CD4-positive, alpha-beta T cell (primary cell): Measurements from ENCODE around the gene CXCR6. TPM values are rescaled to one million over a fixed set of nuclear protein-coding genes. Genes with fewer than 3 reads are reported as not detected.

Experiments
- ATAC-seq: fragments of 200-7000 bp; cut with Tn5 transposase; one replicate; pipeline ENCODE4 v1.10.0; 2022; ENCODE audit warnings: mild to moderate bottlenecking; ENCODE audit not compliant: poor library complexity
- CTCF ChIA-PET: fragments of 350-600 bp; sonication (Branson Sonifier 250); formaldehyde crosslinking; loops from one replicate; lab custom pipeline; 2021; ENCODE audit warnings: antibody characterized with exemption, inconsistent platforms; lab: Charles Lee
- POLR2A ChIA-PET: fragments of 350-600 bp; sonication (Branson Sonifier 250); formaldehyde crosslinking; loops from one replicate; lab custom pipeline; 2021; ENCODE audit warnings: antibody characterized with exemption, inconsistent platforms; lab: Charles Lee
- DNase-seq, 14 experiments: peaks; one replicate each; pipeline ENCODE4 v3.0.0-alpha.2; 2013 to 2020; ENCODE audit warnings: mixed read lengths in 2 of 14
- H3K27ac ChIP-seq, 2 donors: one replicate each; pipeline versions ENCODE4 v1.5.1 to v1.7.0; 2013; ENCODE audit warnings: low read length in 2 of 2, low read depth in 1 of 2, mild to moderate bottlenecking in 1 of 2
- H3K27me3 ChIP-seq, 2 experiments: 1 replicate in 1 of 2; 2 replicates in 1 of 2; pipeline versions ENCODE4 v1.6.1 to v1.7.0; 2013; ENCODE audit warnings: low read length in 2 of 2, control low read depth in 1 of 2, mild to moderate bottlenecking in 1 of 2, moderate library complexity in 1 of 2; ENCODE audit not compliant: insufficient read depth in 2 of 2, control insufficient read depth in 1 of 2
- H3K36me3 ChIP-seq: one replicate; pipeline ENCODE4 v1.6.1; 2013; ENCODE audit warnings: low read length, control low read depth; ENCODE audit not compliant: insufficient read depth
- H3K4me1 ChIP-seq: one replicate; pipeline ENCODE4 v1.6.1; 2013; ENCODE audit warnings: low read length, control low read depth; ENCODE audit not compliant: insufficient read depth
- H3K4me3 ChIP-seq: one replicate; pipeline ENCODE4 v1.5.1; 2013; ENCODE audit warnings: mild to moderate bottlenecking, low read length, moderate library complexity
- H3K9me3 ChIP-seq, 2 experiments: 1 replicate in 1 of 2; 2 replicates in 1 of 2; pipeline versions ENCODE4 v1.6.1 to v1.7.0; 2013; ENCODE audit warnings: low read length in 2 of 2, mild to moderate bottlenecking in 2 of 2, control low read depth in 1 of 2, moderate library complexity in 1 of 2; ENCODE audit not compliant: control insufficient read depth in 1 of 2, insufficient read depth in 1 of 2
- H3K27ac Mint-ChIP-seq: one replicate; pipeline ENCODE4 v1.8.0; 2020; ENCODE audit warnings: mixed read lengths
- H3K27me3 Mint-ChIP-seq: one replicate; pipeline ENCODE4 v1.8.0; 2021; ENCODE audit warnings: mixed read lengths
- H3K36me3 Mint-ChIP-seq: one replicate; pipeline ENCODE4 v1.8.0; 2021; ENCODE audit warnings: low read depth, mixed read lengths
- H3K4me1 Mint-ChIP-seq: one replicate; pipeline ENCODE4 v1.8.0; 2021; ENCODE audit warnings: low read depth, mixed read lengths
- H3K4me3 Mint-ChIP-seq: one replicate; pipeline ENCODE4 v1.8.0; 2020; ENCODE audit warnings: mild to moderate bottlenecking, mixed read lengths
- H3K9me3 Mint-ChIP-seq: one replicate; pipeline ENCODE4 v1.8.0; 2020; ENCODE audit warnings: mixed read lengths
- intact Hi-C, 2 experiments: fragments of 100-400 bp; cut with DNase I in 1 of 2; cut with micrococcal nuclease in 1 of 2; formaldehyde crosslinking; loops; one replicate each; pipeline versions ENCODE4 v1.15.1 to v1.9.0; 2023 to 2025; cut with DNase I, micrococcal nuclease
- total RNA-seq, 174 experiments: library from RNA in 2 of 174; stranded (reverse) in 2 of 174; gene quantifications; one replicate each; pipeline ENCODE4 v1.2.3 and lab custom pipeline; 2021 to 2026
- TF ChIP-seq, protein P1 (sequence below): fragments of 200-600 bp; IDR thresholded peaks from one replicate; pipeline ENCODE4 v1.8.0; 2022; ENCODE audit warnings: antibody characterized with exemption, mild to moderate bottlenecking

Gene CXCR6
- total RNA-seq, 2 experiments from 2014 or later: 1.7 to 2.0 TPM

DNA sequence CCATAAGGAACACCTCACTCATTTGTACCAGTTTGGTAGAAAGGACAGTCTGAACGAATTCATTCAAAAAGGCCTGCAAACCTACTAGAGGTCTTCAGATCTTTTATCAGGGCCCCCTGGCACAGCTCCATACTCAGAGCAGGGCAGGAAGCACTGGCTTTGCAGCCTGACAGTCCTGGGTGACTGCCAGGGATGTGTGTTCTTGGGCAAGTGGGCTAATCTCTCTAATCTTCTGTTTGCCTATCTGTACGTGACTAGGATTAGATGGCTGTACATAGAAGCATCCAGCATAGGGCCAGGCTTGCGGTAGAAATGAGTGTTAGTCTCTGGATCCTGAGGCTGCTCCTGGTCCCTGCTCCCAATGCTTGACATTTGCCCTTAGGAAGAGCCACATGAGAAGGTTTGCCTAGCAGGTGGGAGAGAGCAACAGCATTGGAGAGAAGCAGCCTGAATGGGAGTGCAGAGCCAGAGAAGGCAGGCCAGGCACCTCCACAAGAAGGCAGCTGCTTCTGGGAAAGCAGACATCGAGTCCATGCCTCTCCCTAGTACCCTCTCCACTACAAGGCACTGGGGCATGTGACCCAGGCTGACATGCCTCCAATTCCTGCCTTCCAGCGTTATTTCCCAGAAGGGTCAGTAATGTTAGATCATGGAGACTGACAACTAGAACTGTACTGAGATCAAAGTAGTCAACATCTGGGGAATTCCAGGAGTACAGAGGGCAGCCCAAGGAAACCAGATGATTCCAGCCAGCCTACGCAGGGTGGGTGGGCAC, 1.0 kb upstream of the CXCR6 start:
- intact Hi-C loops: loop anchor here (5.0 kb wide), 1 partner anchor 35 kb away; no protein-coding TSS in a partner anchor
- no peak overlapping the region for H3K27ac ChIP-seq
- Mint-ChIP-seq H3K27ac (peak overlapping the region; percentile 28), H3K27me3 (no peaks in the 10 kb centered on the region), H3K4me3 (no peak overlapping the region), H3K36me3 (peaks cover 53% of the 10 kb centered on the region), H3K9me3 (no peaks in the 10 kb centered on the region), H3K4me1 (peaks cover 65% of the 10 kb centered on the region)
- no peaks in the 10 kb centered on the region for H3K9me3 ChIP-seq
- ChIA-PET CTCF (interaction anchor here (1.1 to 1.4 kb wide), 3 partner anchors 13 to 335 kb away, joined by 3 to 5 read pairs (median 3); no protein-coding TSS in a partner anchor), POLR2A (interaction anchor here (1.0 to 3.1 kb wide), 4 partner anchors 52 to 135 kb away, joined by 3 to 14 read pairs (median 10); partner anchors contain the start of gene FYCO1)
- peaks cover 58% of the 10 kb centered on the region for H3K4me1 ChIP-seq
- H3K27me3 ChIP-seq: no peaks in the 10 kb centered on the region
- ATAC-seq (no peak), DNase-seq (no peak)
- TF ChIP-seq, protein P1, sequence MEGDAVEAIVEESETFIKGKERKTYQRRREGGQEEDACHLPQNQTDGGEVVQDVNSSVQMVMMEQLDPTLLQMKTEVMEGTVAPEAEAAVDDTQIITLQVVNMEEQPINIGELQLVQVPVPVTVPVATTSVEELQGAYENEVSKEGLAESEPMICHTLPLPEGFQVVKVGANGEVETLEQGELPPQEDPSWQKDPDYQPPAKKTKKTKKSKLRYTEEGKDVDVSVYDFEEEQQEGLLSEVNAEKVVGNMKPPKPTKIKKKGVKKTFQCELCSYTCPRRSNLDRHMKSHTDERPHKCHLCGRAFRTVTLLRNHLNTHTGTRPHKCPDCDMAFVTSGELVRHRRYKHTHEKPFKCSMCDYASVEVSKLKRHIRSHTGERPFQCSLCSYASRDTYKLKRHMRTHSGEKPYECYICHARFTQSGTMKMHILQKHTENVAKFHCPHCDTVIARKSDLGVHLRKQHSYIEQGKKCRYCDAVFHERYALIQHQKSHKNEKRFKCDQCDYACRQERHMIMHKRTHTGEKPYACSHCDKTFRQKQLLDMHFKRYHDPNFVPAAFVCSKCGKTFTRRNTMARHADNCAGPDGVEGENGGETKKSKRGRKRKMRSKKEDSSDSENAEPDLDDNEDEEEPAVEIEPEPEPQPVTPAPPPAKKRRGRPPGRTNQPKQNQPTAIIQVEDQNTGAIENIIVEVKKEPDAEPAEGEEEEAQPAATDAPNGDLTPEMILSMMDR: no peak
- H3K36me3 ChIP-seq: peaks cover 26% of the 10 kb centered on the region
- no peak overlapping the region for H3K4me3 ChIP-seq

DNA sequence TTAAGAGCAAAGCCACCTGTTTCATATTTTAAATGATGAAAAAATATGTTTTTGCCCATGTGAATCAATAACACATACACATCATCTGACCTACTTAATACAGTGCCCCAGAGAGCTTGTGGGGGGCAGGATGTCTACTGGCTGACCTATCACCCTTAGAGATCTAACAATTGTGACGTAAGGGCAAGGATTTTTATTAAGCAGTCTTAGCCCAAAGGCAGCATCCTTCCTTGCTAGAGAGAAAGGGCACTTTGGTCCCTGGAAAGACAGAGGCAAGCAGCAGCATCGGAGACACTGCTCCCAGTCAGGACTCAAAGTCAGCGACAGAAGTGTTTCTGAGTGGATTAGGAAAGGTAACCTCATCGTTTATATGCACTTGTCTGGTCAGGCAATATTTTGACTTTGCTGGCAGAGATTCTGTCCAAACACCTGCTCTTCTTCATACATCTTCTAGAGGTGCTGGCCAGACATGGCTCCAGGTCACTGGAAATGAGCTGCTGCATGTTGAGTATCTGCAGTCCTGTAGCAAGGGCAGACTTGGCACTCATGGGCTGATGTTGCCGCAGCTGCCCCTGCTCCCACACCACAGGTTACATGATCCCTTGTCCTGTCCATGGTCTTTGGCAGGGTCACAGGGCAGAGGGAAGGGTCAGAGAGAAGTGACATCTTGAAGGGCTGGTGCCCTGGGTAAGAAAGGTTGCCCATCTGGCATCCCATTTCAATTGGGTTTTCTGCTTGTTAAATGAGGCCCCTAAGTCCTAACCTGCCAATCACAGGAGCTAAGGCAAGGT, 1.8 kb downstream of the CXCR6 start:
- peak in 4 of 14 experiments; percentile 35 to 69 (median 50) for DNase-seq
- H3K4me3 ChIP-seq: peak overlapping the region; percentile 25
- H3K36me3 ChIP-seq: peaks cover 43% of the 10 kb centered on the region
- intact Hi-C loops: loop anchor here (5.0 kb wide), 2 partner anchors 32 to 47 kb away; no protein-coding TSS in a partner anchor
- H3K4me1 ChIP-seq: peaks cover 69% of the 10 kb centered on the region
- Mint-ChIP-seq H3K27me3 (no peaks in the 10 kb centered on the region), H3K36me3 (peaks cover 62% of the 10 kb centered on the region), H3K4me3 (peak overlapping the region; percentile 18), H3K4me1 (peaks cover 76% of the 10 kb centered on the region), H3K27ac (peak overlapping the region; percentile 78), H3K9me3 (no peaks in the 10 kb centered on the region)
- H3K27me3 ChIP-seq: no peaks in the 10 kb centered on the region
- no peaks in the 10 kb centered on the region for H3K9me3 ChIP-seq
- POLR2A ChIA-PET: interaction anchor here (0.8 to 1.4 kb wide), 4 partner anchors 20 to 133 kb away, joined by 3 to 5 read pairs (median 4); no protein-coding TSS in a partner anchor
- CTCF ChIA-PET: no interaction called here
- peak; percentile 15 for ATAC-seq
- H3K27ac ChIP-seq: peak overlapping the region in 1 of 2 donors; percentile 28
- TF ChIP-seq, protein P1: no peak

DNA sequence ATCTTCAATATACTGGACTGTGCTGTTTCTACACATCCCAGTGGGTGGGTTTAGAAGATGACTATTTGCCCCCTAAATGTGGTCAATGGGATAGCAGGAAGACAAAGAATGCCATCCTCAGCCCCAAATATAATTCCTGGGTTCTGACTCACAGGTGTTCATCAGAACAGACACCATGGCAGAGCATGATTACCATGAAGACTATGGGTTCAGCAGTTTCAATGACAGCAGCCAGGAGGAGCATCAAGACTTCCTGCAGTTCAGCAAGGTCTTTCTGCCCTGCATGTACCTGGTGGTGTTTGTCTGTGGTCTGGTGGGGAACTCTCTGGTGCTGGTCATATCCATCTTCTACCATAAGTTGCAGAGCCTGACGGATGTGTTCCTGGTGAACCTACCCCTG, 3.0 kb downstream of the CXCR6 start:
- TF ChIP-seq, protein P1: no peak
- Mint-ChIP-seq H3K9me3 (no peaks in the 10 kb centered on the region), H3K27ac (peak overlapping the region; percentile 45), H3K4me1 (peaks cover 89% of the 10 kb centered on the region), H3K36me3 (peaks cover 67% of the 10 kb centered on the region), H3K4me3 (no peak overlapping the region), H3K27me3 (no peaks in the 10 kb centered on the region)
- CTCF ChIA-PET: interaction anchor here (1.5 kb wide), 1 partner anchor 8 kb away, joined by 5 read pairs; no protein-coding TSS in a partner anchor
- Histone ChIP-seq H3K27ac (no peak overlapping the region), H3K4me1 (peaks cover 82% of the 10 kb centered on the region), H3K27me3 (no peaks in the 10 kb centered on the region), H3K36me3 (peaks cover 50% of the 10 kb centered on the region), H3K4me3 (no peak overlapping the region), H3K9me3 (no peaks in the 10 kb centered on the region)
- ATAC-seq (no peak), DNase-seq (peak in 2 of 14 experiments; percentile 39 to 42)
- POLR2A ChIA-PET: interaction anchor here (0.6 kb wide), 1 partner anchor 133 kb away, joined by 3 read pairs; no protein-coding TSS in a partner anchor
- intact Hi-C loops: loop anchor here in 1 of 2 experiments (5.0 kb wide), 1 partner anchor 46 kb away; no protein-coding TSS in a partner anchor
